BE2C (cell line): ENCODE results near the gene MAML2.

Experiments
- DNase-seq: peaks from one replicate; pipeline ENCODE4 v3.0.0-alpha.2; 2020
- H3K27me3 ChIP-seq: fragments of 250-450 bp; sonication (Bioruptor Pico); 2 replicates; pipeline ENCODE4 v1.5.1; 2020; ENCODE audit warnings: mild to moderate bottlenecking
- H3K36me3 ChIP-seq: fragments of 250-450 bp; sonication (Bioruptor Pico); 2 replicates; pipeline ENCODE4 v1.5.1; 2020; ENCODE audit warnings: mild to moderate bottlenecking
- H3K4me1 ChIP-seq: fragments of 250-450 bp; sonication (Bioruptor Pico); 2 replicates; pipeline ENCODE4 v1.5.1; 2020
- H3K4me3 ChIP-seq: 2 replicates; pipeline ENCODE4 v1.5.1; 2011; ENCODE audit warnings: low read depth, low read length
- H3K9me3 ChIP-seq: fragments of 250-450 bp; sonication (Bioruptor Pico); 2 replicates; pipeline ENCODE4 v1.5.1; 2020
- CTCF ChIP-seq: IDR thresholded peaks from 2 replicates; pipeline ENCODE4 v1.5.1; 2012; ENCODE audit warnings: mild to moderate bottlenecking, low read depth, low read length

The MAML2 gene

DNA sequence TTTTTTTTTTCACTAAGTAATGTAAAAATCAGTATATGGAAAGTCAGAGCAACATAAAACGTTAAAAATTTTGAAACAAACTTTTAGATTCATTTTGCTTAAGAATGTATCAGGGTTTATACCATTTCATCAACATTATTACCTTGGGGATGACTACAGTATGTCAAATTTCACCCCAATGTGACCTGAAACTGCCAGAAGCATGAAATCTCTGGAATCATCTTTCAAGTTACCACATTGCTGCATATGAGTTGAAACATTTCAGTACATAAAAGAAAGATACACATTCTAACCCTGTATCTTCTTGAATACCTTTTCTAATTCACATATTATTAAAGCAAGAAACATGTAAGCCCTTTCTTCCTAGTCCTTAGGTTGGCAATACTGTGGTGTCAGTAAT, 32.8 kb downstream of the MAML2 start:
- H3K4me1 ChIP-seq: peaks cover 14% of the 10 kb centered on the region; the same call in 1 of the 2 replicates
- TF ChIP-seq CTCF: no peak
- no peaks in the 10 kb centered on the region for H3K36me3 ChIP-seq
- no peaks in the 10 kb centered on the region for H3K9me3 ChIP-seq
- no peaks in the 10 kb centered on the region for H3K27me3 ChIP-seq
- no peak overlapping the region for H3K4me3 ChIP-seq
- no peak for DNase-seq

DNA sequence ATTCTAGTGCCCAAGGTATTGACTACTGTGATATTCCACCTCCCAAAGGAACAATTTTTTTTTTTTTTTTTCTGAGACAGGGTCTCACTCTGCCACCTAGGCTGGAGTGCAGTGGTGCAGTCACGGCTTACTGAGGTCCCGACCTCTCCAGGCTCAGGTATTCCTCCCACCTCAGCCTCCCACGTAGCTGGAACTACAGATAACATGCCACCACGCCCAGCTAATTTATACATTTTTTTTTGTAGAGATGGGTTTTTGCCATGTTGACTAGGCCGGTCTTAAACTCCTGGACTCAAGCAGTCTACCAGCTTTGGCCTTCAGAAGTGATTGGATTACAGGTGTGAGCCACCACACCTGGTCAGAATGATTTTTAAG, 33.4 kb downstream of the MAML2 start:
- no peak for TF ChIP-seq CTCF
- Histone ChIP-seq H3K36me3 (no peaks in the 10 kb centered on the region), H3K9me3 (no peaks in the 10 kb centered on the region), H3K27me3 (no peaks in the 10 kb centered on the region), H3K4me1 (peaks cover 14% of the 10 kb centered on the region; the same call in 1 of the 2 replicates), H3K4me3 (no peak overlapping the region)
- DNase-seq: no peak

GRCh38 chr11:96309016-96309642, 33.9 kb downstream of the MAML2 start:
- H3K27me3 ChIP-seq: no peaks in the 10 kb centered on the region
- H3K9me3 ChIP-seq: no peaks in the 10 kb centered on the region
- peaks cover 14% of the 10 kb centered on the region; the same call in 1 of the 2 replicates for H3K4me1 ChIP-seq
- H3K4me3 ChIP-seq: no peak overlapping the region
- no peak for TF ChIP-seq CTCF
- DNase-seq: no peak
- no peaks in the 10 kb centered on the region for H3K36me3 ChIP-seq

DNA sequence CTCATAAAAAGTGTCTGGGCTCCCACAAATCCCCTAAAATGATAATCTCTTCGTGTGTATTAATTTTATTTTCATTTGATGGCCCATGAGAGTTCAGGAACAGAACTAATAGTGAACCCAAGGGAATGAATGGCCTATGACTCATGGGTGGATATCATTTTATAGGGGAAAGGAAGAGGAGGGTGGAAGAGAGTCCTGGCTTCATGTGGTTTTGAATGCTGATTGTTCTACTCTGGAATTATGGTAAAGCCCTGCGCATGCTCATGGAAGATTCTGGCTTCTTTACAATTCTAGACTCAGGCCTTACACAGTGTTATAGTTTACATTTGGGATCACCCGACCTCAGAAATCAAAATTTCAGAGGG, 35.2 kb downstream of the MAML2 start:
- peaks cover 14% of the 10 kb centered on the region; the same call in 1 of the 2 replicates for H3K4me1 ChIP-seq
- DNase-seq: peak; percentile 13

GRCh38 chr11:96306933-96307775, 35.8 kb downstream of the MAML2 start:
- H3K4me3 ChIP-seq: peak overlapping the region; percentile 52
- no peaks in the 10 kb centered on the region for H3K36me3 ChIP-seq
- no peaks in the 10 kb centered on the region for H3K9me3 ChIP-seq
- H3K4me1 ChIP-seq: peaks cover 14% of the 10 kb centered on the region; the same call in 1 of the 2 replicates
- DNase-seq: peak; percentile 77
- no peaks in the 10 kb centered on the region for H3K27me3 ChIP-seq
- no peak for TF ChIP-seq CTCF

More for the DNA sequence above, 35.2 kb downstream of the MAML2 start:
- Histone ChIP-seq H3K36me3 (no peaks in the 10 kb centered on the region), H3K4me3 (peak overlapping the region; percentile 52), H3K9me3 (no peaks in the 10 kb centered on the region), H3K27me3 (no peaks in the 10 kb centered on the region)
- TF ChIP-seq CTCF: no peak

GRCh38 chr11:96306600-96306932, 36.4 kb downstream of the MAML2 start:
- DNase-seq: no peak
- TF ChIP-seq CTCF: no peak
- H3K36me3 ChIP-seq: no peaks in the 10 kb centered on the region
- no peaks in the 10 kb centered on the region for H3K9me3 ChIP-seq
- no peaks in the 10 kb centered on the region for H3K27me3 ChIP-seq
- H3K4me1 ChIP-seq: peaks cover 14% of the 10 kb centered on the region; the same call in 1 of the 2 replicates
- peak overlapping the region; percentile 52 for H3K4me3 ChIP-seq
